H1 (cell line): ENCODE data around the gene FARSB. TPM values are rescaled to one million over a fixed set of nuclear protein-coding genes. Genes with fewer than 3 reads are reported as not detected.

Source experiments
- CBX5 ChIP-seq: fragments of 300-800, 300-1000 bp; sonication (generic); IDR thresholded peaks from 2 replicates; pipeline ENCODE4 v1.7.1; 2016; ENCODE audit warnings: antibody characterized with exemption, low read length, low read depth
- CHD7 ChIP-seq: fragments of 300-600 bp; sonication (generic); IDR thresholded peaks from 2 replicates; pipeline ENCODE4 v1.7.1; 2012; ENCODE audit warnings: low read length, moderate library complexity, mild to moderate bottlenecking, inconsistent platforms; ENCODE audit not compliant: insufficient replicate concordance
- polyA plus RNA-seq, 7 experiments: library from polyadenylated mRNA; depleted of rRNA in 3 of 7; stranded (reverse) in 5 of 7; unstranded in 2 of 7; fragments of >200 nt in 5 of 7; fragments of 200-250 nt in 2 of 7; gene quantifications; 1 replicate in 5 of 7; 2 replicates in 1 of 7; 4 replicates in 1 of 7; pipeline versions ENCODE4 v1.2.1 to v1.2.3, GENCODE V29; 2011 to 2013; ENCODE audit warnings: missing spikeins in 2 of 7, mixed read lengths in 2 of 7
- total RNA-seq: library from RNA; stranded (reverse); fragmentation: NEBNext Ultra II Directional; extraction: Animal tissue kit (Norgen Biotek cat#: 25700); gene quantifications from 2 replicates; pipeline ENCODE4 v1.2.1, GENCODE V29; 2021

FARSB gene
- total and polyA plus RNA-seq, 2 of the 8 experiments (the other 6 are each of a cell fraction or from before 2014, with no cell fraction given): 21.0 to 37.9 TPM

DNA sequence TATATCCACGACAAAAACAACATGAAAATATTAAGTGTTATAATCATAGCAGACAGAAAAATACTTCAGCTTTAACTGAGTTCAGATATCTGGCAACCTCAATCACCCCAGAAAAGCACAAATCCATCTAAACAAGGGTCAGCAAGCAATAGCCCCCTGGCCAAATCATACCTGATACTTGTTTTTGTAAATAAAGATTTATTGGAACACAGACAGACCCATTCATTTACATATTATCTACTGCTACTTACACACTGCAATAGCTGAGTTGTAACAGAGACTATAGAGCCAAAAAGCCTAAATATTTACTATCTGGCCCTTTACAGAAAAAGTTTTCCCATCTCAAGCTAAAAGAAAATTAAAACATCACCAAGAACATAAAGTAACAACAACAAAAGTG, 12.8 kb downstream of the FARSB start (continued):
- TF ChIP-seq CHD7: no peak
- TF ChIP-seq CBX5: no peak
